K562 (cell line): Measurements from ENCODE around the gene ELAC1.

Experiments
- FOXK1 ChIP-seq: sonication (generic); formaldehyde crosslinking; IDR thresholded peaks from 2 replicates; pipeline ENCODE4 v1.8.0; 2022; ENCODE audit warnings: missing genetic modification reagents, mild to moderate bottlenecking, borderline replicate concordance
- HDGF ChIP-seq: fragments of 450-650 bp; IDR thresholded peaks from 2 replicates; pipeline ENCODE4 v1.6.1; 2016
- L3MBTL2 ChIP-seq: fragments of 450-650 bp; IDR thresholded peaks from 2 replicates; pipeline ENCODE4 v1.6.1; 2016; ENCODE audit warnings: mild to moderate bottlenecking, moderate library complexity
- MAFK ChIP-seq: IDR thresholded peaks from 2 replicates; pipeline ENCODE4 v1.6.1; 2011; ENCODE audit warnings: low read length, improper control_type of control experiment
- MBD2 ChIP-seq: sonication (generic); IDR thresholded peaks from 2 replicates; pipeline ENCODE4 v1.6.1; 2016; ENCODE audit warnings: low read depth, borderline replicate concordance
- MTA3 ChIP-seq: fragments of 450-650 bp; formaldehyde crosslinking; IDR thresholded peaks from 2 replicates; pipeline ENCODE4 v1.6.1; 2017; ENCODE audit warnings: mild to moderate bottlenecking, borderline replicate concordance
- POU5F1 ChIP-seq: fragments of 150-350 bp; IDR thresholded peaks from 2 replicates; pipeline ENCODE4 v1.6.1; 2014; ENCODE audit warnings: borderline replicate concordance, low read length, low read depth, mild to moderate bottlenecking; ENCODE audit not compliant: partially characterized antibody
- RCOR1 ChIP-seq, 2 experiments: IDR thresholded peaks; 2 replicates each; pipeline ENCODE4 v1.6.1; 2012; ENCODE audit warnings: low read depth in 2 of 2, low read length in 2 of 2, borderline replicate concordance in 1 of 2, improper control_type of control experiment in 1 of 2
- ZNF263 ChIP-seq: sonication (generic); formaldehyde crosslinking; IDR thresholded peaks from 2 replicates; pipeline ENCODE4 v1.8.0; 2022; ENCODE audit warnings: mild to moderate bottlenecking, missing genetic modification reagents, borderline replicate concordance
- TF ChIP-seq, protein P1 (sequence below), 3 experiments: IDR thresholded peaks in 2 of 3; conservative IDR thresholded peaks in 1 of 3; 2 replicates each; pipeline ENCODE4 v1.5.1; 2011 to 2012; ENCODE audit warnings: low read length in 3 of 3, mild to moderate bottlenecking in 3 of 3, control low read depth in 2 of 3, improper control_type of control experiment in 1 of 3, inconsistent platforms in 1 of 3, low read depth in 1 of 3, mixed read lengths in 1 of 3, moderate library complexity in 1 of 3; ENCODE audit not compliant: insufficient read depth in 2 of 3
- TF ChIP-seq, protein P2 (sequence below), 2 experiments: IDR thresholded peaks; 2 replicates each; pipeline ENCODE4 v1.6.1; 2012; ENCODE audit warnings: improper control_type of control experiment in 2 of 2, low read depth in 2 of 2, low read length in 2 of 2, borderline replicate concordance in 1 of 2
- TF ChIP-seq, protein P3 (sequence below): fragments of 250-450 bp; sonication (Bioruptor Pico); IDR thresholded peaks from 2 replicates; pipeline ENCODE4 v1.4.0; 2020; ENCODE audit warnings: mild to moderate bottlenecking, moderate library complexity

DNA sequence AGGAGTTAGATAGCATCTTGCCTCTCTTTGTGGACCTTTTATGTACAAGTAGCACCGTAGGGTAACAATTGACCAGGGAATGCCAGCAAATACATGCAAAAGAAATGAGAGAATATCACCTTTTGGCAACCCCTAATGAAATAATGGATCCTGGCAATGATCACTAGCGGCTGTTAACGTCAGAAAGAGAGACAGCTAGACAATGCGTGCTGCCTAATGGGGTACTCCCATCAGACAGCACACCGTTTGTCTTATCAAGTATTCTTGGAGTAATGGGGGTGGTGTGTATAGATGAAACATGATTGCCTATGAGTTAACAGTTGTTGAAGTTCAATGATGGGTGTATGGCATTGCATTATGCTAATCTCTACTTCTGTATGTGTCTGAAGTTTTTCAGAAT is 1.6 kb downstream of the ELAC1 start:
- TF ChIP-seq, protein P1, sequence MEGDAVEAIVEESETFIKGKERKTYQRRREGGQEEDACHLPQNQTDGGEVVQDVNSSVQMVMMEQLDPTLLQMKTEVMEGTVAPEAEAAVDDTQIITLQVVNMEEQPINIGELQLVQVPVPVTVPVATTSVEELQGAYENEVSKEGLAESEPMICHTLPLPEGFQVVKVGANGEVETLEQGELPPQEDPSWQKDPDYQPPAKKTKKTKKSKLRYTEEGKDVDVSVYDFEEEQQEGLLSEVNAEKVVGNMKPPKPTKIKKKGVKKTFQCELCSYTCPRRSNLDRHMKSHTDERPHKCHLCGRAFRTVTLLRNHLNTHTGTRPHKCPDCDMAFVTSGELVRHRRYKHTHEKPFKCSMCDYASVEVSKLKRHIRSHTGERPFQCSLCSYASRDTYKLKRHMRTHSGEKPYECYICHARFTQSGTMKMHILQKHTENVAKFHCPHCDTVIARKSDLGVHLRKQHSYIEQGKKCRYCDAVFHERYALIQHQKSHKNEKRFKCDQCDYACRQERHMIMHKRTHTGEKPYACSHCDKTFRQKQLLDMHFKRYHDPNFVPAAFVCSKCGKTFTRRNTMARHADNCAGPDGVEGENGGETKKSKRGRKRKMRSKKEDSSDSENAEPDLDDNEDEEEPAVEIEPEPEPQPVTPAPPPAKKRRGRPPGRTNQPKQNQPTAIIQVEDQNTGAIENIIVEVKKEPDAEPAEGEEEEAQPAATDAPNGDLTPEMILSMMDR (IDR thresholded peaks at IDR 0.05 in 2 of 3, conservative IDR thresholded peaks at IDR 0.05 in 1 of 3; ENCODE audit: insufficient read depth in 2 of 3, low read depth in 1 of 3, low read length in 3 of 3), result no peak
- TF ChIP-seq ZNF263 (CRISPR knock-in tag) (no peak), MAFK (no peak), MBD2 (no peak), POU5F1 (no peak), MTA3 (no peak), HDGF (no peak), RCOR1 (IDR thresholded peaks at IDR 0.05; ENCODE audit: borderline replicate concordance in 1 of 2, low read depth in 2 of 2, low read length in 2 of 2) (no peak), L3MBTL2 (no peak), FOXK1 (CRISPR knock-in tag) (no peak)
- TF ChIP-seq, protein P2, sequence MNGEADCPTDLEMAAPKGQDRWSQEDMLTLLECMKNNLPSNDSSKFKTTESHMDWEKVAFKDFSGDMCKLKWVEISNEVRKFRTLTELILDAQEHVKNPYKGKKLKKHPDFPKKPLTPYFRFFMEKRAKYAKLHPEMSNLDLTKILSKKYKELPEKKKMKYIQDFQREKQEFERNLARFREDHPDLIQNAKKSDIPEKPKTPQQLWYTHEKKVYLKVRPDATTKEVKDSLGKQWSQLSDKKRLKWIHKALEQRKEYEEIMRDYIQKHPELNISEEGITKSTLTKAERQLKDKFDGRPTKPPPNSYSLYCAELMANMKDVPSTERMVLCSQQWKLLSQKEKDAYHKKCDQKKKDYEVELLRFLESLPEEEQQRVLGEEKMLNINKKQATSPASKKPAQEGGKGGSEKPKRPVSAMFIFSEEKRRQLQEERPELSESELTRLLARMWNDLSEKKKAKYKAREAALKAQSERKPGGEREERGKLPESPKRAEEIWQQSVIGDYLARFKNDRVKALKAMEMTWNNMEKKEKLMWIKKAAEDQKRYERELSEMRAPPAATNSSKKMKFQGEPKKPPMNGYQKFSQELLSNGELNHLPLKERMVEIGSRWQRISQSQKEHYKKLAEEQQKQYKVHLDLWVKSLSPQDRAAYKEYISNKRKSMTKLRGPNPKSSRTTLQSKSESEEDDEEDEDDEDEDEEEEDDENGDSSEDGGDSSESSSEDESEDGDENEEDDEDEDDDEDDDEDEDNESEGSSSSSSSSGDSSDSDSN (IDR thresholded peaks at IDR 0.05; ENCODE audit: borderline replicate concordance in 1 of 2, low read depth in 2 of 2, low read length in 2 of 2), result no peak
- TF ChIP-seq, protein P3, sequence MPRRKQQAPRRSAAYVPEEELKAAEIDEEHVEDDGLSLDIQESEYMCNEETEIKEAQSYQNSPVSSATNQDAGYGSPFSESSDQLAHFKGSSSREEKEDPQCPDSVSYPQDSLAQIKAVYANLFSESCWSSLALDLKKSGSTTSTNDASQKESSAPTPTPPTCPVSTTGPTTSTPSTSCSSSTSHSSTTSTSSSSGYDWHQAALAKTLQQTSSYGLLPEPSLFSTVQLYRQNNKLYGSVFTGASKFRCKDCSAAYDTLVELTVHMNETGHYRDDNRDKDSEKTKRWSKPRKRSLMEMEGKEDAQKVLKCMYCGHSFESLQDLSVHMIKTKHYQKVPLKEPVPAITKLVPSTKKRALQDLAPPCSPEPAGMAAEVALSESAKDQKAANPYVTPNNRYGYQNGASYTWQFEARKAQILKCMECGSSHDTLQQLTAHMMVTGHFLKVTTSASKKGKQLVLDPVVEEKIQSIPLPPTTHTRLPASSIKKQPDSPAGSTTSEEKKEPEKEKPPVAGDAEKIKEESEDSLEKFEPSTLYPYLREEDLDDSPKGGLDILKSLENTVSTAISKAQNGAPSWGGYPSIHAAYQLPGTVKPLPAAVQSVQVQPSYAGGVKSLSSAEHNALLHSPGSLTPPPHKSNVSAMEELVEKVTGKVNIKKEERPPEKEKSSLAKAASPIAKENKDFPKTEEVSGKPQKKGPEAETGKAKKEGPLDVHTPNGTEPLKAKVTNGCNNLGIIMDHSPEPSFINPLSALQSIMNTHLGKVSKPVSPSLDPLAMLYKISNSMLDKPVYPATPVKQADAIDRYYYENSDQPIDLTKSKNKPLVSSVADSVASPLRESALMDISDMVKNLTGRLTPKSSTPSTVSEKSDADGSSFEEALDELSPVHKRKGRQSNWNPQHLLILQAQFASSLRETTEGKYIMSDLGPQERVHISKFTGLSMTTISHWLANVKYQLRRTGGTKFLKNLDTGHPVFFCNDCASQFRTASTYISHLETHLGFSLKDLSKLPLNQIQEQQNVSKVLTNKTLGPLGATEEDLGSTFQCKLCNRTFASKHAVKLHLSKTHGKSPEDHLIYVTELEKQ (CRISPR knock-in tag), result no peak
